GM18858 (cell line): ENCODE results near the gene ZFR2.
"Not testable (repeated sequence)": the region's sequence is repeated elsewhere in the genome, so short reads cannot be mapped to it uniquely, and the experiment has no call there.

Source experiments
- ATAC-seq: cut with Tn5 transposase; IDR thresholded peaks from one replicate; pipeline ENCODE4 v1.9.1; 2021; ENCODE audit not compliant: unreplicated experiment

The ZFR2 gene

DNA sequence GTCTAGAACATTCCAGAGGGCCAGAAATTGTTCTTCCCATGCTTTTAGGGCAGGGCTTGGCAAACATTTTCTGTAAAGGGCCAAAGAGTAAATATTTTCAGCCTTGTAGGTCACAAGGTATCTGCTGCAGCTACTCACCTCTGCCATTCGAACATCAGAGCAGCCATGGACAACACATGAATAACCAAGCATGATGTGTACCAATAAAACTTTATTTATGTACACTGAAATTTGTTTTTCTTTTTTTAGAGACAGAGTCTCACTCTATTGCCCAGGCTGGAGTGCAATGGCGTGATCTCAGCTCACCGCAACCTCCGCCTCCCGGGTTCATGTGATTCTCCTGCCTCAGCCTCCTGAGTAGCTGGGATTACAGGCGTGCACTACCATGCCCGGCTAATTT lies 111.1 kb downstream of the ZFR2 start:
- ATAC-seq: not testable (repeated sequence)
